Measurements from ENCODE around the gene PLET1. TPM values are rescaled to one million over a fixed set of nuclear protein-coding genes. Genes with fewer than 3 reads are reported as not detected.

Gene PLET1
- total and polyA plus RNA-seq, 2 donors (not counting 3 experiments of a cell fraction or from before 2014, with no cell fraction given): not detected

GRCh38 chr11:112296044-112296443 lies 35.4 kb upstream of the PLET1 start:
- H3K4me3 ChIP-seq (replicated peaks in 1 of 3; ENCODE audit: insufficient read depth in 1 of 3, low read depth in 1 of 3, low read length in 3 of 3): no peak overlapping the region
- no peak for TF ChIP-seq GATA2 (IDR thresholded peaks at IDR 0.05; ENCODE audit: insufficient read depth, insufficient read length, low read depth, low read length)
- no peak for TF ChIP-seq POLR2A (IDR thresholded peaks at IDR 0.05; ENCODE audit: low read depth, low read length)
- TF ChIP-seq MAX (IDR thresholded peaks at IDR 0.05; ENCODE audit: insufficient read depth, insufficient read length): no peak
- TF ChIP-seq, protein P1, sequence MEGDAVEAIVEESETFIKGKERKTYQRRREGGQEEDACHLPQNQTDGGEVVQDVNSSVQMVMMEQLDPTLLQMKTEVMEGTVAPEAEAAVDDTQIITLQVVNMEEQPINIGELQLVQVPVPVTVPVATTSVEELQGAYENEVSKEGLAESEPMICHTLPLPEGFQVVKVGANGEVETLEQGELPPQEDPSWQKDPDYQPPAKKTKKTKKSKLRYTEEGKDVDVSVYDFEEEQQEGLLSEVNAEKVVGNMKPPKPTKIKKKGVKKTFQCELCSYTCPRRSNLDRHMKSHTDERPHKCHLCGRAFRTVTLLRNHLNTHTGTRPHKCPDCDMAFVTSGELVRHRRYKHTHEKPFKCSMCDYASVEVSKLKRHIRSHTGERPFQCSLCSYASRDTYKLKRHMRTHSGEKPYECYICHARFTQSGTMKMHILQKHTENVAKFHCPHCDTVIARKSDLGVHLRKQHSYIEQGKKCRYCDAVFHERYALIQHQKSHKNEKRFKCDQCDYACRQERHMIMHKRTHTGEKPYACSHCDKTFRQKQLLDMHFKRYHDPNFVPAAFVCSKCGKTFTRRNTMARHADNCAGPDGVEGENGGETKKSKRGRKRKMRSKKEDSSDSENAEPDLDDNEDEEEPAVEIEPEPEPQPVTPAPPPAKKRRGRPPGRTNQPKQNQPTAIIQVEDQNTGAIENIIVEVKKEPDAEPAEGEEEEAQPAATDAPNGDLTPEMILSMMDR (IDR thresholded peaks at IDR 0.05; ENCODE audit: extremely low read depth in 1 of 2, insufficient read depth in 1 of 2, low read depth in 1 of 2, low read length in 2 of 2): no peak
- no peak for TF ChIP-seq FOS (IDR thresholded peaks at IDR 0.05; ENCODE audit: borderline replicate concordance, insufficient read depth, low read length)
- no peak for TF ChIP-seq EZH2 (IDR thresholded peaks at IDR 0.05; ENCODE audit: borderline replicate concordance, low read depth, low read length, severe bottlenecking)
- no peak for TF ChIP-seq JUN (IDR thresholded peaks at IDR 0.05; ENCODE audit: borderline replicate concordance, insufficient read depth, insufficient read length, low read depth)
- TF ChIP-seq POLR2AphosphoS5 (IDR thresholded peaks at IDR 0.05; ENCODE audit: insufficient read depth, low read depth, low read length): no peak
- no peak for TF ChIP-seq MYC (IDR thresholded peaks at IDR 0.05; ENCODE audit: low read depth, low read length)
- FAIRE-seq (no peak), DNase-seq (ENCODE audit: low read depth, low spot score) (no peak)
- H3K9ac ChIP-seq (replicated peaks; ENCODE audit: extremely low read depth, insufficient read depth, low read length): no peak overlapping the region
- H3K4me1 ChIP-seq (ENCODE audit: control insufficient read depth, extremely low read depth, insufficient read depth, low read length): peaks cover 20% of the 10 kb centered on the region
- no peak overlapping the region for H2AFZ ChIP-seq (ENCODE audit: low read depth, low read length)
- dilution Hi-C loops (cut with MboI; ENCODE audit: extremely low pct_ligation_motif_present, low sequenced_read_pairs): no loop called here
- no TSS peak for BruUV-seq (replicated peaks)
- H3K9me1 ChIP-seq (replicated peaks; ENCODE audit: control insufficient read depth, extremely low read depth, insufficient read depth, low read length): no peaks in the 10 kb centered on the region
- H3K27me3 ChIP-seq (ENCODE audit: control insufficient read depth in 2 of 2, insufficient read depth in 2 of 2, low read length in 2 of 2): no peaks in the 10 kb centered on the region
- H3K36me3 ChIP-seq (ENCODE audit: control insufficient read depth in 2 of 2, extremely low read depth in 1 of 2, insufficient read depth in 2 of 2, low read length in 2 of 2): no peaks in the 10 kb centered on the region
- H4K20me1 ChIP-seq (replicated peaks; ENCODE audit: control insufficient read depth, extremely low read depth, insufficient read depth, low read length): no peaks in the 10 kb centered on the region
- no peak overlapping the region for H3K4me2 ChIP-seq (ENCODE audit: insufficient read depth, low read length)
- intact Hi-C loops (cut with micrococcal nuclease): loop anchor here (10.0 kb wide), 1 partner anchor 499 kb away; no protein-coding TSS in a partner anchor
- ChIA-PET POLR2A (no interaction called here), CTCF (interaction anchor here (1.0 to 2.7 kb wide), 2 partner anchors 16 to 994 kb away, joined by 3 to 10 read pairs; no protein-coding TSS in a partner anchor)
- no peaks in the 10 kb centered on the region for H3K9me3 ChIP-seq (replicated peaks; ENCODE audit: control insufficient read depth, insufficient read depth, low read length)
- H3K27ac ChIP-seq (ENCODE audit: insufficient read depth, low read depth, low read length): no peak overlapping the region
- H3K79me2 ChIP-seq (ENCODE audit: control insufficient read depth, insufficient read depth, low read length): no peaks in the 10 kb centered on the region

All from endothelial cell of umbilical vein (primary cell).